K562 (cell line): ENCODE data around the gene GEMIN7. TPM values are rescaled to one million over a fixed set of nuclear protein-coding genes. Genes with fewer than 3 reads are reported as not detected.

Experiments
- ARID1B ChIP-seq: fragments of 450-650 bp; IDR thresholded peaks from 2 replicates; pipeline ENCODE4 v1.6.1; 2016; ENCODE audit warnings: antibody characterized with exemption, mild to moderate bottlenecking, inconsistent platforms
- CREBBP ChIP-seq: IDR thresholded peaks from one replicate; pipeline ENCODE4 v1.6.1; 2012; ENCODE audit warnings: low read depth, mild to moderate bottlenecking, control low read depth, inconsistent platforms, low read length
- EHMT2 ChIP-seq: fragments of 450-650 bp; IDR thresholded peaks from 2 replicates; pipeline ENCODE4 v1.6.1; 2018; ENCODE audit warnings: antibody characterized with exemption
- ESRRA ChIP-seq: fragments of 450-650 bp; IDR thresholded peaks from 2 replicates; pipeline ENCODE4 v1.6.1; 2014; ENCODE audit warnings: low read depth, mild to moderate bottlenecking, moderate library complexity, borderline replicate concordance
- HLTF ChIP-seq: fragments of 450-650 bp; IDR thresholded peaks from 2 replicates; pipeline ENCODE4 v1.6.1; 2016
- IRF2 ChIP-seq: sonication (generic); formaldehyde crosslinking; IDR thresholded peaks from 2 replicates; pipeline ENCODE4 v1.8.1; 2022; ENCODE audit warnings: mild to moderate bottlenecking, missing genetic modification reagents
- LCOR ChIP-seq: sonication (generic); formaldehyde crosslinking; IDR thresholded peaks from 2 replicates; pipeline ENCODE4 v1.8.0; 2022; ENCODE audit warnings: mild to moderate bottlenecking, missing genetic modification reagents
- MBD1 ChIP-seq: fragments of 250-450 bp; sonication (Bioruptor Pico); IDR thresholded peaks from 2 replicates; pipeline ENCODE4 v1.8.0; 2022; ENCODE audit warnings: inconsistent platforms
- MCM3 ChIP-seq: fragments of 450-650 bp; IDR thresholded peaks from 2 replicates; pipeline ENCODE4 v1.6.1; 2016
- MCM7 ChIP-seq, 2 experiments: fragments of 450-650 bp; IDR thresholded peaks; 2 replicates each; pipeline ENCODE4 v1.6.1; 2016 to 2018
- POU5F1 ChIP-seq: fragments of 150-350 bp; IDR thresholded peaks from 2 replicates; pipeline ENCODE4 v1.6.1; 2014; ENCODE audit warnings: borderline replicate concordance, low read length, low read depth, mild to moderate bottlenecking; ENCODE audit not compliant: partially characterized antibody
- PRDM10 ChIP-seq: fragments of 450-650 bp; IDR thresholded peaks from 2 replicates; pipeline ENCODE4 v1.6.1; 2018; ENCODE audit not compliant: partially characterized antibody
- SNRNP70 ChIP-seq: fragments of 200-400 bp; formaldehyde crosslinking; optimal IDR thresholded peaks from 2 replicates; pipeline ENCODE3; 2017; ENCODE audit warnings: low read depth, low read length
- SP1 ChIP-seq: sonication (generic); formaldehyde crosslinking; IDR thresholded peaks from 2 replicates; pipeline ENCODE4 v1.8.1; 2022; ENCODE audit warnings: mild to moderate bottlenecking, missing genetic modification reagents
- SREBF1 ChIP-seq: fragments of 150-350 bp; IDR thresholded peaks from 2 replicates; pipeline ENCODE4 v1.6.1; 2014; ENCODE audit warnings: antibody characterized with exemption, low read depth, low read length, borderline replicate concordance
- TSC22D4 ChIP-seq: fragments of 450-650 bp; IDR thresholded peaks from 2 replicates; pipeline ENCODE4 v1.6.1; 2016; ENCODE audit warnings: missing genetic modification characterization, missing biosample characterization, control low read depth
- ZBTB33 ChIP-seq: sonication (generic); formaldehyde crosslinking; IDR thresholded peaks from 2 replicates; pipeline ENCODE4 v1.8.1; 2023; ENCODE audit warnings: mild to moderate bottlenecking, missing genetic modification reagents
- ZBTB34 ChIP-seq: fragments of 250-450 bp; sonication (Bioruptor Pico); IDR thresholded peaks from 2 replicates; pipeline ENCODE4 v1.8.0; 2021; ENCODE audit warnings: mild to moderate bottlenecking, moderate library complexity
- ZNF217 ChIP-seq: sonication (generic); formaldehyde crosslinking; IDR thresholded peaks from 2 replicates; pipeline ENCODE4 v1.8.0; 2022; ENCODE audit warnings: mild to moderate bottlenecking, missing genetic modification reagents
- ZNF253 ChIP-seq: fragments of 250-450 bp; sonication (Bioruptor Pico); conservative IDR thresholded peaks from 2 replicates; pipeline ENCODE4 v1.6.1; 2021; ENCODE audit warnings: mild to moderate bottlenecking
- ZNF436 ChIP-seq: fragments of 250-450, 450-650 bp; sonication (Bioruptor Pico); formaldehyde crosslinking; IDR thresholded peaks from 2 replicates; pipeline ENCODE4 v1.7.0; 2020; ENCODE audit warnings: mild to moderate bottlenecking
- polyA plus RNA-seq, 8 experiments: library from polyadenylated mRNA; depleted of rRNA in 4 of 8; stranded (reverse) in 5 of 8; unstranded in 3 of 8; fragments of >200 nt; fragmentation: Nextera tagmentation in 2 of 8; fragmentation: Illumina TruSeq in 1 of 8; extraction: Ambion mirVana in 2 of 8; extraction: Trizol in 1 of 8; gene quantifications; 2 replicates each; pipeline versions ENCODE4 v1.2.1 to v1.2.3, GENCODE V29; 2011 to 2014; ENCODE audit warnings: inconsistent platforms in 1 of 8, missing spikeins in 1 of 8
- total RNA-seq, 7 experiments: library from RNA; depleted of rRNA in 6 of 7; stranded (reverse); fragments of >200 nt in 6 of 7; fragmentation: Illumina TruSeq in 2 of 7; extraction: Trizol in 2 of 7; gene quantifications; 2 replicates each; pipeline versions ENCODE4 v1.2.1 to v1.2.3, GENCODE V29; 2011 to 2021; ENCODE audit warnings: low replicate concordance in 1 of 7

Gene GEMIN7
- total and polyA plus RNA-seq, 9 of the 15 experiments (the other 6 are each of a cell fraction or from before 2014, with no cell fraction given): 23.1 to 124 (median 54.9) TPM

GRCh38 chr19:45097776-45098520 is 18.9 kb downstream of the GEMIN7 start (continued):
- TF ChIP-seq PRDM10 (no peak), LCOR (no peak), EHMT2 (no peak), POU5F1 (no peak), SP1 (peak; percentile 45; the same call in 1 of the 2 replicates), ZNF436 (CRISPR knock-in tag) (no peak), TSC22D4 (tag) (no peak), ZBTB33 (no peak), ZNF217 (CRISPR knock-in tag) (no peak), SREBF1 (no peak), ESRRA (no peak), ZNF253 (CRISPR knock-in tag) (no peak), MCM3 (no peak), MBD1 (CRISPR knock-in tag) (no peak), IRF2 (CRISPR knock-in tag) (no peak), MCM7 (IDR thresholded peaks at IDR 0.05) (no peak), ARID1B (peak; percentile 75), ZBTB34 (CRISPR knock-in tag) (no peak), HLTF (no peak), CREBBP (no peak), SNRNP70 (no peak)
